IMR-90 (cell line): ENCODE results near the gene TNFRSF13B. TPM values are rescaled to one million over a fixed set of nuclear protein-coding genes. Genes with fewer than 3 reads are reported as not detected.

Experiments
- ATAC-seq: fragments of 200-7000 bp; cut with Tn5 transposase; 2 replicates; pipeline ENCODE4 v1.9.1; 2020; ENCODE audit warnings: low read depth, mild to moderate bottlenecking, moderate library complexity
- BruUV-seq: library from RNA; stranded (reverse); fragments of 400-500 nt; replicated peaks from 2 replicates; lab custom pipeline; 2021; lab: Mats Ljungman, UMichigan
- CTCF ChIA-PET: fragments of 300-600 bp; formaldehyde crosslinking; extraction: SDS; loops from one replicate; lab custom pipeline; 2021; ENCODE audit warnings: antibody characterized with exemption; lab: Yijun Ruan, JAX
- POLR2A ChIA-PET: fragments of 300-600 bp; sonication (Branson Sonifier 250); formaldehyde crosslinking; loops from one replicate; lab custom pipeline; 2022; ENCODE audit warnings: antibody characterized with exemption; ENCODE audit not compliant: unreplicated experiment; lab: Charles Lee
- DNase-seq: peaks from one replicate; pipeline ENCODE4 v3.0.0; 2013
- H2AFZ ChIP-seq: replicated peaks from 2 replicates; pipeline ENCODE3; 2013; ENCODE audit warnings: low read length, mild to moderate bottlenecking; ENCODE audit not compliant: poor library complexity
- H2AK5ac ChIP-seq: 2 replicates; pipeline ENCODE4 v1.6.1; 2013; ENCODE audit warnings: low read depth, low read length, inconsistent platforms
- H2AK9ac ChIP-seq: replicated peaks from 2 replicates; pipeline ENCODE3; 2013; ENCODE audit warnings: mild to moderate bottlenecking, low read depth, low read length, moderate library complexity; ENCODE audit not compliant: poor library complexity
- H2BK120ac ChIP-seq: 2 replicates; pipeline ENCODE4 v1.6.1; 2013; ENCODE audit warnings: low read depth, low read length, inconsistent platforms
- H2BK15ac ChIP-seq: 3 replicates; pipeline ENCODE4 v1.6.1; 2013; ENCODE audit warnings: low read depth, low read length, inconsistent platforms
- H2BK20ac ChIP-seq: 2 replicates; pipeline ENCODE4 v1.6.1; 2013; ENCODE audit warnings: low read depth, mild to moderate bottlenecking, inconsistent platforms, low read length, moderate library complexity
- H2BK5ac ChIP-seq: 2 replicates; pipeline ENCODE4 v1.6.1; 2013; ENCODE audit warnings: mild to moderate bottlenecking, low read depth, low read length, inconsistent platforms; ENCODE audit not compliant: poor library complexity, severe bottlenecking
- H3K14ac ChIP-seq: replicated peaks from 2 replicates; pipeline ENCODE4 v1.6.1; 2013; ENCODE audit warnings: low read depth, low read length, inconsistent platforms
- H3K18ac ChIP-seq: 2 replicates; pipeline ENCODE4 v1.6.1; 2013; ENCODE audit warnings: low read depth, low read length, control low read depth
- H3K23ac ChIP-seq: 2 replicates; pipeline ENCODE4 v1.6.1; 2013; ENCODE audit warnings: low read depth, low read length, inconsistent platforms
- H3K27ac ChIP-seq: 2 replicates; pipeline ENCODE4 v1.5.1; 2013; ENCODE audit warnings: mild to moderate bottlenecking, control low read depth, low read length; ENCODE audit not compliant: insufficient read depth
- H3K27me3 ChIP-seq: 2 replicates; pipeline ENCODE4 v1.6.1; 2013; ENCODE audit warnings: low read length; ENCODE audit not compliant: control insufficient read depth, insufficient read depth
- H3K36me3 ChIP-seq: 2 replicates; pipeline ENCODE4 v1.6.1; 2013; ENCODE audit warnings: low read length, mixed read lengths; ENCODE audit not compliant: control insufficient read depth, insufficient read depth
- H3K4ac ChIP-seq: 2 replicates; pipeline ENCODE4 v1.6.1; 2013; ENCODE audit warnings: low read depth, low read length, inconsistent platforms
- H3K4me1 ChIP-seq: 2 replicates; pipeline ENCODE4 v1.6.1; 2013; ENCODE audit warnings: low read length, mixed read lengths; ENCODE audit not compliant: control insufficient read depth, insufficient read depth
- H3K4me2 ChIP-seq: 2 replicates; pipeline ENCODE4 v1.6.1; 2013; ENCODE audit warnings: low read depth, mild to moderate bottlenecking, control low read depth, low read length, moderate library complexity
- H3K4me3 ChIP-seq: 2 replicates; pipeline ENCODE4 v1.5.1; 2013; ENCODE audit warnings: low read depth, mild to moderate bottlenecking, control low read depth, low read length, moderate library complexity; ENCODE audit not compliant: insufficient read depth
- H3K56ac ChIP-seq: 2 replicates; pipeline ENCODE4 v1.6.1; 2013; ENCODE audit warnings: low read length, inconsistent platforms; ENCODE audit not compliant: insufficient read depth; ENCODE audit errors: extremely low read depth
- H3K79me1 ChIP-seq, 2 experiments: 2 replicates each; pipeline ENCODE4 v1.6.1; 2013; ENCODE audit warnings: low read length in 2 of 2, inconsistent platforms in 1 of 2, low read depth in 1 of 2
- H3K9ac ChIP-seq: 2 replicates; pipeline ENCODE4 v1.6.1; 2013; ENCODE audit warnings: low read depth, low read length, control low read depth
- H3K9me1 ChIP-seq: 2 replicates; pipeline ENCODE4 v1.6.1; 2013; ENCODE audit warnings: low read length, inconsistent platforms; ENCODE audit not compliant: insufficient read depth
- H3K9me3 ChIP-seq: 2 replicates; pipeline ENCODE4 v1.6.1; 2013; ENCODE audit warnings: low read length; ENCODE audit not compliant: control insufficient read depth, insufficient read depth
- H4K20me1 ChIP-seq: 2 replicates; pipeline ENCODE4 v1.6.1; 2013; ENCODE audit warnings: low read length, inconsistent platforms; ENCODE audit not compliant: insufficient read depth
- H4K5ac ChIP-seq: 2 replicates; pipeline ENCODE4 v1.6.1; 2013; ENCODE audit warnings: mild to moderate bottlenecking, low read depth, low read length, control low read depth
- H4K8ac ChIP-seq, 2 experiments: 2 replicates each; pipeline ENCODE4 v1.6.1; 2013; ENCODE audit warnings: low read depth in 2 of 2, low read length in 2 of 2, control low read depth in 1 of 2, inconsistent platforms in 1 of 2
- H4K91ac ChIP-seq: 2 replicates; pipeline ENCODE4 v1.6.1; 2013; ENCODE audit warnings: low read depth, low read length, inconsistent platforms; ENCODE audit not compliant: insufficient read depth
- CEBPB ChIP-seq: IDR thresholded peaks from 2 replicates; pipeline ENCODE4 v1.6.1; 2012; ENCODE audit warnings: low read depth, low read length, improper control_type of control experiment
- CHD1 ChIP-seq: IDR thresholded peaks from 2 replicates; pipeline ENCODE4 v1.6.1; 2012; ENCODE audit warnings: low read depth, low read length, improper control_type of control experiment
- ELK1 ChIP-seq: fragments of 150-350 bp; IDR thresholded peaks from 2 replicates; pipeline ENCODE4 v1.6.1; 2016; ENCODE audit warnings: low read depth, mild to moderate bottlenecking, low read length, moderate library complexity, borderline replicate concordance
- FOS ChIP-seq: fragments of 150-350 bp; IDR thresholded peaks from 2 replicates; pipeline ENCODE4 v1.6.1; 2016; ENCODE audit warnings: low read depth, low read length
- MAZ ChIP-seq: IDR thresholded peaks from 2 replicates; pipeline ENCODE4 v1.6.1; 2012; ENCODE audit warnings: low read depth, mild to moderate bottlenecking, low read length, improper control_type of control experiment, moderate library complexity, borderline replicate concordance
- NFE2L2 ChIP-seq: fragments of 150-350 bp; IDR thresholded peaks from 2 replicates; pipeline ENCODE4 v1.6.1; 2016; ENCODE audit warnings: low read depth, mild to moderate bottlenecking, low read length
- RCOR1 ChIP-seq: IDR thresholded peaks from 2 replicates; pipeline ENCODE4 v1.6.1; 2012; ENCODE audit warnings: mild to moderate bottlenecking, low read length, improper control_type of control experiment; ENCODE audit not compliant: insufficient replicate concordance
- RFX5 ChIP-seq: IDR thresholded peaks from 2 replicates; pipeline ENCODE4 v1.8.0; 2012; ENCODE audit warnings: low read depth, mild to moderate bottlenecking, low read length, moderate library complexity
- SMC3 ChIP-seq: fragments of 150-350 bp; IDR thresholded peaks from 2 replicates; pipeline ENCODE4 v1.6.1; 2016; ENCODE audit warnings: low read depth, mild to moderate bottlenecking, antibody characterized with exemption, low read length, moderate library complexity
- USF2 ChIP-seq: fragments of 150-350 bp; IDR thresholded peaks from 2 replicates; pipeline ENCODE4 v1.6.1; 2017; ENCODE audit warnings: mild to moderate bottlenecking, antibody characterized with exemption, low read length, low read depth
- WGBS, 2 experiments: methylation state at CpG; one replicate each; pipeline versions ENCODE4 v1.1.5 to v1.1.7; 2013; ENCODE audit warnings: missing lambda C conversion rate in 2 of 2; ENCODE audit not compliant: insufficient read length in 1 of 2; ENCODE audit errors: extremely low coverage in 2 of 2; 5-methylcytosine and 5-hydroxymethylcytosine counted together
- dilution Hi-C: fragments of 300-500 bp; cut with HindIII; formaldehyde crosslinking; loops from one replicate; pipeline ENCODE4 v1.14.3; 2018; ENCODE audit warnings: low sequenced_read_pairs; ENCODE audit not compliant: unreplicated experiment
- in situ Hi-C: fragments of 300-500 bp; cut with MboI; formaldehyde crosslinking; loops from 3 replicates; pipeline ENCODE4 v1.14.3; 2019; ENCODE audit warnings: low sequenced_read_pairs, inconsistent platforms, mixed read lengths
- intact Hi-C: fragments of 100-400 bp; cut with micrococcal nuclease; formaldehyde crosslinking; loops from 2 replicates; pipeline ENCODE4 v1.10.0; 2022
- polyA plus RNA-seq, 3 experiments: library from polyadenylated mRNA; depleted of rRNA; stranded (reverse); fragments of >200 nt; gene quantifications; 2 replicates each; pipeline ENCODE4 v1.2.3, GENCODE V29; 2012; ENCODE audit warnings: low replicate concordance in 1 of 3
- total RNA-seq: library from RNA; depleted of rRNA; stranded (reverse); fragments of >200 nt; gene quantifications from 2 replicates; pipeline ENCODE4 v1.2.3, GENCODE V29; 2012

TNFRSF13B gene
- total and polyA plus RNA-seq, 2 of the 4 experiments (the other 2 are of a cell fraction) = not detected

GRCh38 chr17:16939208-16939576 is 32.7 kb downstream of the TNFRSF13B start:
- dilution Hi-C loops (no loop called here), in situ Hi-C loops (no loop called here), intact Hi-C loops (no loop called here)
- H3K4me1 ChIP-seq = no peaks in the 10 kb centered on the region
- H3K9ac ChIP-seq = no peak overlapping the region
- no peak overlapping the region for H2AK5ac ChIP-seq
- H3K27ac ChIP-seq = no peak overlapping the region
- H3K4me2 ChIP-seq = no peak overlapping the region
- POLR2A ChIA-PET = no interaction called here
- no peaks in the 10 kb centered on the region for H3K9me3 ChIP-seq
- no peak overlapping the region for H2AK9ac ChIP-seq
- no peak for DNase-seq
- no peak overlapping the region for H4K8ac ChIP-seq
- no TSS peak for BruUV-seq
- no peak overlapping the region for H2BK20ac ChIP-seq
- no peak overlapping the region for H2BK15ac ChIP-seq
- no peak overlapping the region for H3K18ac ChIP-seq
- H4K91ac ChIP-seq = no peak overlapping the region
- H3K14ac ChIP-seq = no peak overlapping the region
- no peaks in the 10 kb centered on the region for H4K20me1 ChIP-seq
- H3K23ac ChIP-seq = no peak overlapping the region
- no peak for ATAC-seq
- no peak overlapping the region for H4K5ac ChIP-seq
- no CpG with 5 or more reads among the region's 1 CpG for WGBS, 2 experiments
- H3K4ac ChIP-seq = no peak overlapping the region
- no peak for TF ChIP-seq ELK1
- TF ChIP-seq RFX5 = no peak
- TF ChIP-seq FOS = no peak
- no peak for TF ChIP-seq USF2
- TF ChIP-seq CEBPB = no peak
- no peak for TF ChIP-seq RCOR1
- no peak for TF ChIP-seq CHD1
- no peak for TF ChIP-seq MAZ
- no peak for TF ChIP-seq NFE2L2
- no peak for TF ChIP-seq SMC3
- H3K36me3 ChIP-seq = no peaks in the 10 kb centered on the region
- H2BK5ac ChIP-seq = no peak overlapping the region
- H2BK120ac ChIP-seq = no peak overlapping the region
- H3K79me1 ChIP-seq = no peaks in the 10 kb centered on the region
- H3K27me3 ChIP-seq = peaks cover 51% of the 10 kb centered on the region
- no peaks in the 10 kb centered on the region for H3K9me1 ChIP-seq
- no peak overlapping the region for H3K56ac ChIP-seq
- CTCF ChIA-PET = no interaction called here
- no peak overlapping the region for H3K4me3 ChIP-seq
- no peak overlapping the region for H2AFZ ChIP-seq
